Measurements from ENCODE around the gene SSPN. TPM values are rescaled to one million over a fixed set of nuclear protein-coding genes. Genes with fewer than 3 reads are reported as not detected.

Gene SSPN
- total RNA-seq, 8 experiments from 2014 or later = 0.54 to 17.3 (median 1.9) TPM

DNA sequence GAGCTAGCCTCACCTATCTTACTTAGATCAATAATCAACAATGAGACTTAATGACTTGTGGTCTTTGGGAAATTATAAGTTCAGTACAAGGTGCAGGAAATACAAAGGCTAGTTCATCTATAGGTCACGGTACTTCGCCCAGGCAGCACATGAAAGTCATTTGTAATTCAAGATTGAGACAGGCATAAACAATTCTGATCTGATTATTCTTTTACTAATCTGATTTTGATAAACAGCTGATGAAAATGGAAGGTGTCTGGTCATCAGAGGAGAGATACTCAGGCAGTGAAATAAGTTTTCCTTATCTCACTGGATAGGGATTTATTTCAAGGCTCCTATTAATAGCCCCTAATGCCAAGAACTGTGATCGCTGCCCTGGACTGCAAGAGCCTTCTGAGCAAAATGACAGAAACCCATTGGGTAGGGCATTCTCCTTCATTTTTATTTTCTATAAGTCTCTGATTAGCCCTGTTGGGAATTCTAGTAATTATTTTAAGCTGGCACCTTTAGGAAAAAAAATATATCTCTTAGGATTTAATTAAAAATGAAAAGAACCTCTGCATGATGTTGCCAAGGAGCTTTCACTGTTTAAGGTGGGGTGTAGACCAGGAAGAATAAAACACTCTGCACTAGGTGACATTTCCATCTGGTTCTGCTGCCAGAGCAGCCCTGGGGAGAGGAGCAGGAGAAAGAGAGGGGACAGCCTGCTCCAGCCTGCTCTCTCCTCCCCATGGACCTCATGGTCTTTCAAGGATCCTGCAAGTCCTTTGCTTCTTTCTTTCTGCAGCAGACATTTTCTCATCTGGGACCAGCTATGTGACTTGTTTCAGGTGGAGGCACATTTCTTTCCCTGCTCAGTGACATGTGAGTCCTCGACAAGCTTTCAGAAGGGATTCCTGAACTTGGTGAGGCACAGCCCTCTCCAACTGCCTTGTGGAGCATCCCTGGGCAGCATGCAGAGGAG, 44.8 kb downstream of the SSPN start:
- peak in 2 of 8 experiments; percentile 37 to 71 for ATAC-seq (replicated peaks in 6 of 8)
- Histone ChIP-seq H3K4me3 (no peak overlapping the region), H3K27ac (no peak overlapping the region), H3K4me1 (replicated peaks in 1 of 2) (peaks cover 0 to 4% of the 10 kb centered on the region in 2 donors)
- 22 to 86% (median 77%) methylated on average over 1 to 4 of the region's 4 CpGs; no CpG with 5 or more reads in 1 of the 10 experiments for WGBS, 10 experiments
- in situ Hi-C loops (cut with MboI; ENCODE audit: low pct_unique_long_range_greater_than_20kb in 2 of 9, low sequenced_read_pairs in 9 of 9, unreplicated experiment in 9 of 9) = no loop called here

DNA sequence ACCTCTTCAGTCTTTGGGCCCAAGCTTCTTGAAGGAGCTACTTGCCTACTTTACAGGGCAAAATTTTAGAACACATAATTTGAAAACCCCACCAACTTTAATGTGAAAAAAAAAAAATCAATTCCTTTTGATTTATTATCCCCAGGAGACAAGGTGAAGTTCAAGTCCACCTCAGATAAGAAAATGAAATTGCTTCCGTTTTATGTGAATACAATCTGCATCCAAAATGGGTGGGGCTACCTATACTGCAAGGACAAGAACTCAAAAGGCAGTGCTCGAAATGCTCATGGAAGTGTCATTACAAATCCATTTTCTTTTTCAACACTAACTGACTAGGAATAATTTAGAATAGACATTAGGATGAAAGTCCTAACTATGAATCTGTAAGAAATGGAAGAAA, 45.7 kb downstream of the SSPN start:
- 29 to 86% (median 76%) methylated on average over 1 to 2 of the region's 2 CpGs; no CpG with 5 or more reads in 2 of the 10 experiments for WGBS, 10 experiments
- peaks cover 0 to 4% of the 10 kb centered on the region in 2 donors for H3K4me1 ChIP-seq (replicated peaks in 1 of 2)
- ATAC-seq (replicated peaks in 6 of 8) = no peak
- H3K4me3 ChIP-seq = no peak overlapping the region
- in situ Hi-C loops (cut with MboI; ENCODE audit: low pct_unique_long_range_greater_than_20kb in 2 of 9, low sequenced_read_pairs in 9 of 9, unreplicated experiment in 9 of 9) = no loop called here
- H3K27ac ChIP-seq = no peak overlapping the region

DNA sequence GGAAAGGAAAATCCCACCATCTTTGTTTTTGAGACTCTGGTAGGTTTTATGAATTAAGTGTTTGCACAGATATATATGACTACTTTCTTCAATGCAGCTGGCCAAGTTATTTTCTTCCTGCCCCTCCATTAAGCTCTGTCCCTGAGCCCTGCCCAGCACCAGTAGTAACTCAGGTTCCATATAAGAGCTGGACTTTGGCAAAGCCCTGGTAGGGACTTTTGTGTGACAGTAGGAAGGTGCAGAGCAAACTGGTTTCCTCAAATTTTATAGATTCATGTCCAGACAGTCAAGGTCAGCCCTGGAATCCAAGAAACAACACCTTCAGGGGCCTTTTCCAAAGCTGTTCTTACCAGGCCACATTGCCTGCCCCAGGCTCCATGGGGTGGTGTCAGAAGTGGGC, 47.3 kb downstream of the SSPN start:
- in situ Hi-C loops (cut with MboI; ENCODE audit: low pct_unique_long_range_greater_than_20kb in 2 of 9, low sequenced_read_pairs in 9 of 9, unreplicated experiment in 9 of 9) = no loop called here

DNA sequence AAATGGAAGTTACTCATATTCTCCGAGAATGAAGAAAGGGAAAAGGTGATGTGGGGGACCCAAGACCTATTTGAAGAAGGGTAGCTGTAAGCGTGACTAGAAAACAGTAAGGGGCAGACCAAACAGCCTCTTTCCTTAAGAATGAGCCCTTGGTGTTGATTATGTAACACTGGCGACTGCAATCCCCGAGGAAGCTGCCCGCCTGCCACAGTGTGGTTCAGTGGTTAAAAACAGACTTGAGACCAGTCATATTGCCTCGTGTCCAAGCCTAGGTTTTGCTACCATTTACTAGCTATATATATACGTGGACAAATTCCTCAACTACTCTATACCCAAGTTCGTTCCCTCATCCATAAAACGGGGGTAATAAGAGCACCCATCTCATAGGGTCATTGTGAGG, 49.1 kb downstream of the SSPN start:
- H3K27ac ChIP-seq = no peak overlapping the region

More for the DNA sequence above, 47.3 kb downstream of the SSPN start:
- Histone ChIP-seq H3K27ac (no peak overlapping the region), H3K4me1 (replicated peaks in 1 of 2) (peaks cover 0 to 4% of the 10 kb centered on the region in 2 donors), H3K4me3 (no peak overlapping the region)
- ATAC-seq (replicated peaks in 6 of 8) = no peak

DNA sequence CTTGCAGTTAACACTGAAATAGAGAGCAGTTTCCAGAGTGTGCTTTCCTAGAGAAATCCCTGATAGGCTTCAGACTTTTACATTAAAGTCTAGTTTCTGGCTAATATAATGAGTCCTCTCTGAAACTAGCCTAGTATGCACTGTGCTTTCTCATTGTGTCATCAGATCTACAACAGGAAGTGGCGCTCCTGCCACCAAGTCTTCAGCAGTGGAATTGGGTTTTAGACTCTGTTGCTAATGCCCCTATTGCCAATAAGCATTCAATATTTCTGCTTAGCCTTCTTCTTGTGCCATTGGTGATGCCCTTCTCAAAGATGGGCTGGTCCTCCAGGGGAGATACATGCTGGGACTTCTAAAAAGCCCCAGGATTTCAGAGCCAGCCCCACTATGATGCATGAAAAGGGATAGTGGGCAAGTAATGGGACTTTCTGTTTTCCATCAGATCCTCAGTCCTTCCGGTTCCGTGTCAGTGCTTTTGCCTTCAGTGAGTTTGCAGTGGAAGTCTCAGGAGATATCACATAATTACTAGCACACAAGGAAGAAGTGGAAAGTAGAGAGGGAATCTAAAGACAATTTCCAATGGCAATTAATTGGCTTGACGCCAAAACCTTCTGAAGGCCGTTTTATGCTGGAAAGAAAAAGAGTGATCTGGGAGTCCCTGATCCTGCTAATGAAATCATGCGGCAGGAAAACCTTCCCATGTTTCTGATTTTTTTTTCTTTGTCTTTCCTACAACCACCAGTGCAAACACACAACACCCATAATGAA, 50.0 kb downstream of the SSPN start:
- WGBS, 10 experiments = 36 to 100% (median 81%) methylated on average over 1 to 6 of the region's 6 CpGs; no CpG with 5 or more reads in 1 of the 10 experiments
- Histone ChIP-seq H3K4me3 (no peak overlapping the region), H3K27ac (no peak overlapping the region), H3K4me1 (replicated peaks in 1 of 2) (no peaks in the 10 kb centered on the region)
- in situ Hi-C loops (cut with MboI; ENCODE audit: low pct_unique_long_range_greater_than_20kb in 2 of 9, low sequenced_read_pairs in 9 of 9, unreplicated experiment in 9 of 9) = no loop called here
- no peak for ATAC-seq (replicated peaks in 6 of 8)

More for the DNA sequence above, 49.1 kb downstream of the SSPN start:
- in situ Hi-C loops (cut with MboI; ENCODE audit: low pct_unique_long_range_greater_than_20kb in 2 of 9, low sequenced_read_pairs in 9 of 9, unreplicated experiment in 9 of 9) = no loop called here
- 37 to 100% (median 73%) methylated on average over 1 to 9 of the region's 9 CpGs for WGBS, 10 experiments
- Histone ChIP-seq H3K4me1 (replicated peaks in 1 of 2) (peaks cover 0 to 3% of the 10 kb centered on the region in 2 donors), H3K4me3 (no peak overlapping the region)
- ATAC-seq (replicated peaks in 6 of 8) = no peak

DNA sequence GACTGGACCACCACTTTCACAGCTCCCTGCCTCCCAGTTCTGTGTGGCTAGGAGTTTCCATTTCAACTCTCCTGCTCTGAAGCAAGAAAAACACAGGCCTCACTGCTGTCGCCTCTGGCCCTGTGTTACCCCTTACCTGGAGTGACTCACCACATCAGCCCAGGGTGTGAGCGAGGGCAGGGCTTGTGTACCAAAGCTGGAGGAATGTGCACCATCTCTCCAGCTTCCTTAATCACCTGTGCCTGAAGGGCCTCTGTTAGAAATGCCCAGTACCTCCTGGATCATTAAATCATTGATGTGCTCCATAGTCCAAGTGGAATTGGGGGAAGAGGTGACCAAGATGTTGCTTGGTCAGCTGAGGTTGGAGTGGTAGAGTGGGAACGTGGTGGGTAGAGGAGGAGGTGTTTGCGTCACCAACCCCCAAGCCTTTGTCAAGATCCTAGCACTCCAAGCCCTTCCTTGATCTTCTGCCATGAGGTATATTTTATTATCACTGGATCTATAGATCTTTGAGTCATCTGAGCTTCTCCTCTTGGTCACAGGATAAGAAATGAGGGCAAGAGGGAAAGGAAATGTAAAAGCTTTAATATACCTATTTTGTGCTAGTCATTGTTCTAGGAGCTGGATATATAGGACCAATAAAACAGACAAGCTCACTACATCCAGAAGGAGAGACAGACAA, 51.3 kb downstream of the SSPN start:
- no peak for ATAC-seq (replicated peaks in 6 of 8)
- 60 to 100% (median 89%) methylated on average over 1 to 3 of the region's 4 CpGs; no CpG with 5 or more reads in 3 of the 10 experiments for WGBS, 10 experiments
- in situ Hi-C loops (cut with MboI; ENCODE audit: low pct_unique_long_range_greater_than_20kb in 2 of 9, low sequenced_read_pairs in 9 of 9, unreplicated experiment in 9 of 9) = no loop called here
- Histone ChIP-seq H3K4me3 (no peak overlapping the region), H3K4me1 (replicated peaks in 1 of 2) (no peaks in the 10 kb centered on the region), H3K27ac (no peak overlapping the region)

DNA sequence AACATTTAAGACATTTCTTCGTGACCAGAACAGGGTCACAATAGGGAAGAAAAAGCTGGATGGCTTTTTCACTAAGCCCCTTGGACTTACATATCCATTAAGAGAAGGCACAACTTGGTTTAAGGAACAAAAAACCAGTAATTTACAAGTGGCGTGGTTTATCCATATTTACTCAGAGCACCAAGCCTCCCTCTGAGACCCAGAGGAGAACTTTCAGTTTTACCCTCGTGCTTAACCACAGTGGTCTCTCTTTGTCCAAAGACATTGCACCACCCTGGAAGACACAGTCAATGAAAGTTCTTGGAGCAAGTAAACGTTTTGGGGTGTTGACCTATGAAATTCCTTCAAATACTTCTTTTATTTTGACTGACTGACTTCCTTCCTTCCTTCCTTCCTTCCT, 52.5 kb downstream of the SSPN start:
- Histone ChIP-seq H3K4me1 (replicated peaks in 1 of 2) (no peaks in the 10 kb centered on the region), H3K4me3 (no peak overlapping the region), H3K27ac (no peak overlapping the region)
- in situ Hi-C loops (cut with MboI; ENCODE audit: low pct_unique_long_range_greater_than_20kb in 2 of 9, low sequenced_read_pairs in 9 of 9, unreplicated experiment in 9 of 9) = no loop called here
- 41 to 100% (median 68%) methylated on average over 1 to 4 of the region's 4 CpGs for WGBS, 10 experiments
- no peak for ATAC-seq (replicated peaks in 6 of 8)

DNA sequence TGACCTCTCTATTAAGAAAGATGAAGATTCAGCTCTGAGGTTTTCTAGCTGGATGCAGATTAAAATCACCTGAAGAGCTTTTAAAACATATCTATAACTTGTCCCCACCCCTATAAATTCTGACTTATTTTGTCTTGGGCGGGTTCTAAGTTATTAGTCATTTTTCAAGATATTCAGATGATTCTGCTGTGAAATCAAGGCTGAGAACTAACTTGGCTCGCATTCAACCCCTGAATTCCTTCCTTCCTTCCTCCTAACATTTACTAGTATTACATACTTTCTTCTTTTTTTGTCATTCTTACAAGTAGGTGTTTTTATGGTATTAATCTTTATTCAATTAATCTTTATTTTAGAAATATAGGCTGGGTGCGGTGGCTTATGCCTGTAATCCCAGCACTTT, 55.4 kb downstream of the SSPN start:
- H3K4me3 ChIP-seq = no peak overlapping the region
- in situ Hi-C loops (cut with MboI; ENCODE audit: low pct_unique_long_range_greater_than_20kb in 2 of 9, low sequenced_read_pairs in 9 of 9, unreplicated experiment in 9 of 9) = no loop called here

DNA sequence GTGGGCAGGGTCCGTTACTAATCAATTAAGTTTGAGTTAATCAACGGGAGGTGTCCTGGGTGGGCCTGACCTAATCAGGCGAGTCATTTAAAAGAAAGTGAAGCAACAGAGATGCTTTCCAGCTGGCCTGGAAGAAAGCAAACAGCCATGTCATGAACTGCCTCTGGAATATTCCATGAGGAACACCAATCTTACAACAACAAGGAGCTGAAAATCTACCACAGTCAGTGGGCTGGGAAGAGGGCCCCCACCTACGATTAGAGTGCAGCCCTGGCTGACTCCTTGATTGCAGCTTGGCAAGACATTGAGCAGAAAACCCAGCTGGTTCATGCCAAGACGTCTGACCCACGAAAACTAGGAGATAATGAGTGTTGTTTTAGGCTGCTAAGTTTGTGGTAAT, 56.2 kb downstream of the SSPN start:
- no peaks in the 10 kb centered on the region for H3K4me1 ChIP-seq (replicated peaks in 1 of 2)
- in situ Hi-C loops (cut with MboI; ENCODE audit: low pct_unique_long_range_greater_than_20kb in 2 of 9, low sequenced_read_pairs in 9 of 9, unreplicated experiment in 9 of 9) = no loop called here
- ATAC-seq (replicated peaks in 6 of 8) = no peak
- no peak overlapping the region for H3K27ac ChIP-seq
- WGBS, 10 experiments = 57 to 96% (median 77%) methylated on average over 2 to 5 of the region's 6 CpGs; no CpG with 5 or more reads in 1 of the 10 experiments
- no peak overlapping the region for H3K4me3 ChIP-seq

More for the DNA sequence above, 55.4 kb downstream of the SSPN start:
- H3K4me1 ChIP-seq (replicated peaks in 1 of 2) = no peaks in the 10 kb centered on the region
- H3K27ac ChIP-seq = no peak overlapping the region
- no peak for ATAC-seq (replicated peaks in 6 of 8)
- 69 to 100% (median 85%) methylated on average over 1 to 3 of the region's 3 CpGs; no CpG with 5 or more reads in 1 of the 10 experiments for WGBS, 10 experiments

DNA sequence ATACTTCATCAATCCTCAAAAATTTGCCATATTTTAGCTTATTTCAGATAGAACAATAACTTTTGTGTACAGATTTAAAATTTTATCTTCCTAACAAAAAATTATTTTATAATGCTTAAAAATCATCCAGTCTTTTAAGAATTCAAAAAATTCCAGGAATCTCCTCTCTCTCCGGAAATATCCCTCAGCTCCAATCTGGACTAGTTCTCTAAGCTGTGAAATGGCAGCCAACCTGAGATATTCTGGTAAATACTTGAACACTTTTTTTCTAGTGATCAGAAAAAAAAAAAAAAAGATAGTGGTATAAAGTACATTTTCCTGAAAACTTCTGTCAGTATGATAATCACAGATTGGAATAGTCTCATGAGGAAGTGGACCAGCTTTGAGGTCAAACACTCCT, 57.6 kb downstream of the SSPN start:
- in situ Hi-C loops (cut with MboI; ENCODE audit: low pct_unique_long_range_greater_than_20kb in 2 of 9, low sequenced_read_pairs in 9 of 9, unreplicated experiment in 9 of 9) = no loop called here
- Histone ChIP-seq H3K4me3 (no peak overlapping the region), H3K27ac (no peak overlapping the region), H3K4me1 (replicated peaks in 1 of 2) (no peaks in the 10 kb centered on the region)
- ATAC-seq (replicated peaks in 6 of 8) = no peak
- 9 to 100% (median 81%) methylated on average over 1 of the region's 1 CpG; no CpG with 5 or more reads in 3 of the 10 experiments for WGBS, 10 experiments

DNA sequence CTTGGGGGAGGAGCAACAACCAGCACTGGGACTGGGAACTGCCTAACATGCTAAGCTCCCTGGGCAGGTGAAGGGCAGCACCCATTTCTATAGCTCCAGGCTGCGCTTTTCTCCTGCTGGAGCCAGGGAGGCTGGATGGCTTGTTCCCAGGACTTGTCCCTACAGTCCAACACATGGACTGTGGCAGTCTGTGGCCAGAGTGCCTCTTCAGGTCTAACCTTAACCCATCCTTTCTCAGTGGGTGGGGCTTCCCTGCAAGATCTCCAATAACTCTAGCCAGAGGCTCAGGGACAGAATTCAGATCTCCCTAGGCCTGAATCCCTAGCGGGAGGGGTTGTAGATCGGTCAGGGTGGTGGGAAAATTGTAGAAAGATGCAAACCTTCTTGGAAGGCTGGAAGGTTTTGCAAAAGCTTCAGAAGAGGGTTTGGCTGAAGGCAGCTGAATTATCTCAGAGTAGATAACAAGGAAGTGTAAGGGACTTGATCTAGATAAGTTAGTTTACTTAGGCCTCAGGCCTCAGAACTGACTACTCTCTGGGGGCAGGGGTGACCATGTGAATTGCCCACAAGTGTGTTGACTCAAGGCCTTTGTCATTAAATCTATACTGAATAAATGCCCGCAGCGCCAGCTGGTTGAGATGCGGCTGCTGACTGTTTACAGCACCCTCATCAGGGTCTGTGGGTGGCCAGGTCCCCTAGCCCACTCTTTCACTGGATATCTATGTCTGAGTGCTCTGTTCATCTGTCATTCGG, 60.7 kb downstream of the SSPN start:
- H3K4me1 ChIP-seq (replicated peaks in 1 of 2) = no peaks in the 10 kb centered on the region
- in situ Hi-C loops (cut with MboI; ENCODE audit: low pct_unique_long_range_greater_than_20kb in 2 of 9, low sequenced_read_pairs in 9 of 9, unreplicated experiment in 9 of 9) = no loop called here
- H3K4me3 ChIP-seq = no peak overlapping the region
- H3K27ac ChIP-seq = no peak overlapping the region
- WGBS, 10 experiments = 46 to 100% (median 82%) methylated on average over 1 to 6 of the region's 7 CpGs; no CpG with 5 or more reads in 2 of the 10 experiments
- ATAC-seq (replicated peaks in 6 of 8) = no peak

DNA sequence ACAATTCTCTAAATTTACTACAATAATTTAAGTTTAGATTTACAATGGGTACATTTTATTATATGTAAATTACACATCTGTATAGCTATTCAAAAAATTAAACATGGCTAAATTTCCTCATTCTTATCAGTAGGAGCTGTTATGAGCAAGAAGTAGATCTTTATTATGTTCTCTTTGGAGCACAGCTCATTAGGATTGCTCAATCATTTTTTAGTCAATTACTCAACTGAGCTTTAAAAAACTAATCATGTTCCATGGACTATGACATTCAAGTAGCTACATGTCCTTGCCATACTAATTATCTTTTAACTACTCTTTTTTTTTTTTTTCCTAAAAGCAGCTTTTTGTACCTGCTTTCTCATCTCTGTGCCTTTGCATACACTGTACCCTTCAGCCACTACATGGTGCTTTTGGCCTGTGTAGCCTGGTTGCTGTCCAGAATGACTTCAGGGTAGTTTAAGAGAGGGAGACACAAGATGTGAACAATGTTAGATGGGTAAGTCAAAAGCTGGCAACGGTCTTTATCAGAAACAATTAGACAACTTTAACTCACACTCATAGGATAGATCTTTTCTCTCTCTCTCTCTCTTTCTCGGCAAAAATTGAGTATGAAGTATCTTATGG, 69.0 kb downstream of the SSPN start:
- no peak for ATAC-seq (replicated peaks in 6 of 8)
- H3K4me1 ChIP-seq (replicated peaks in 1 of 2) = peaks cover 0 to 5% of the 10 kb centered on the region in 2 donors
- in situ Hi-C loops (cut with MboI; ENCODE audit: low pct_unique_long_range_greater_than_20kb in 2 of 9, low sequenced_read_pairs in 9 of 9, unreplicated experiment in 9 of 9) = no loop called here
- WGBS, 10 experiments = 67 to 100% (median 95%) methylated on average over 1 to 2 of the region's 2 CpGs; no CpG with 5 or more reads in 2 of the 10 experiments
- H3K4me3 ChIP-seq = no peak overlapping the region
- H3K27ac ChIP-seq = no peak overlapping the region
